H7 (cell line): ENCODE results near the gene FRAT1. TPM values are rescaled to one million over a fixed set of nuclear protein-coding genes. Genes with fewer than 3 reads are reported as not detected.
A peak's percentile ranks its signal among the peaks of the same experiment; 100 is the strongest.
"Not testable (repeated sequence)": the region's sequence is repeated elsewhere in the genome, so short reads cannot be mapped to it uniquely, and the experiment has no call there.

ENCODE experiments used
- DNase-seq: peaks from one replicate; pipeline ENCODE4 v3.0.0; 2012
- H3K27me3 ChIP-seq: 2 replicates; pipeline ENCODE4 v1.6.0; 2011; ENCODE audit warnings: mild to moderate bottlenecking, low read length; ENCODE audit not compliant: control insufficient read depth, insufficient read depth
- H3K36me3 ChIP-seq: replicated peaks from 2 replicates; pipeline ENCODE4 v1.5.1; 2011; ENCODE audit warnings: low read length; ENCODE audit not compliant: control insufficient read depth, insufficient read depth
- H3K4me3 ChIP-seq: 2 replicates; pipeline ENCODE4 v1.5.1; 2011; ENCODE audit warnings: low read depth, mild to moderate bottlenecking, control low read depth, low read length, moderate library complexity; ENCODE audit not compliant: insufficient read depth
- total RNA-seq: library from RNA; depleted of rRNA; stranded (reverse); fragments of >200 nt; shearing (Covaris generic); gene quantifications from 2 replicates; pipeline ENCODE4 v1.2.3, GENCODE V29; 2014; rRNA removed

Gene FRAT1
- total RNA-seq: 5.2 and 6.2 TPM in 2 replicates

DNA sequence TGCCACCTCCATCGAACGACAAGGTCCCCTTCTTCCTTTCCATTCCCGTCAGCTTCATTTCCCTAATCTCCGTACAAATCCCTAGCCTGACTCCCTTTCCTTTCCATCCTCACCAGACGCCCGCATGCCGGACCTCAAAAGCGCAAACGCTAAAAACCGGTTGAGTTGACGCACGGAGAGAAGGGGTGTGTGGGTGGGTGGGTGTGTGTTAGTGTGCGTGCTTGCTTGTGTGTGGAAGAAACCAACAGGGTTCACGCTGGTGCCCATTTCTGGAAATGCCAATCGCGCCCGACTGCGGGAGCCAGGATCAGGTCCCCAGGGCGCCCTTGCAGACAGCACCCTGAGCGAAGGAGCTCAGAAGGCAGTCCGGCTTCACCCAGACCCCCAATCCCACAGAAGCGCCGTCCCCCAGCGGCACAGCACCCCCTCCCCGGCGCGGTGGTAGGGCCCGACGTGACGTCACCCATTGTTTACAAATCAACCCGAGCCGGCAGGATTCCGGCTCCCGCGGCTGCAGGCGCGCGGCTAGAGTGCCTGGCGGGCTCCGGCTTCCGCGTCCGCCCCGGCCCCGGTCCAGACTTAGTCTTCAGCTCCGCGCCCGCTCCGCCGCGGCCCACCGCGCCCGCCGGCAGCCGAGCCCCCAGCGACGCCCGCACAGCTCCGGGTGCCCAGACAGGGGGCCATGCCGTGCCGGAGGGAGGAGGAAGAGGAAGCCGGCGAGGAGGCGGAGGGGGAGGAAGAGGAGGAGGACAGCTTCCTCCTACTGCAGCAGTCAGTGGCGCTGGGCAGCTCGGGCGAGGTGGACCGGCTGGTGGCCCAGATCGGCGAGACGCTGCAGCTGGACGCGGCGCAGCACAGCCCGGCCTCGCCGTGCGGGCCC, at the start of gene FRAT1:
TSS of gene FRAT1 (plus strand) at position 500 of the 880 bp plus-strand sequence. CDS start at position 683, 183 bp downstream.
- Histone ChIP-seq H3K36me3 (no peaks in the 10 kb centered on the region), H3K27me3 (peaks cover 19% of the 10 kb centered on the region), H3K4me3 (peak within 1 kb of the TSS; percentile 73)
- DNase-seq: peak; percentile 93

DNA sequence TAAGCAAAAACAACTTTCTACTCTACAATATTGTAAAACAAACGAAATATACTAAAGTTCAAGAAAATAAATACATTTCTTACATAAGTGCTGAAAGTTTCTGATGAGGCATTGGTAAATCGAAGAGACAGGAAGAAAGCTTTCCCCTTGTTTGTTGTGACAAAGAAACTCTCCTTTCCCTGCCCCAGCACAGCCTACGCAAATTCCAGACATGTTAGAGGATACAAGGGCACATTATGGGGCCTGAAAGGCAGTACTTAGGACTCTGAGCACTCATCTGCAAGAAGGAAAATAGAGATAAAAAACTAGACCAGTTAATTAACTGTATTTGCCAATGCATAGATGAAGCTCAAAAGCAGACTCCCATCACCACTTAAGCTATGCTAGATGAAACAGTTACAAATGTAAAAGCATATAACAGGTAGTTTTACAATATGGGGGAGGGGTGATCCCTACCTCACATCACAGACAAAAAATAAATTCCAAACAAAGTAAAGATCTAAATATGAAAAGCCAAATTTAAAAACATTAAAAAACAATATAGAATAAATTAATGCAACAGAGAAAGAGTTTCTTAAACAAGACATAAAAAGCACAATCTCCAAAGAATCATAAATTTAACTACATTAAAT, 48.4 kb upstream of the FRAT1 start:
- no peaks in the 10 kb centered on the region for H3K27me3 ChIP-seq
- H3K36me3 ChIP-seq: no peaks in the 10 kb centered on the region; the same call in 1 of the 2 replicates
- no peak for DNase-seq
- H3K4me3 ChIP-seq: no peak overlapping the region

DNA sequence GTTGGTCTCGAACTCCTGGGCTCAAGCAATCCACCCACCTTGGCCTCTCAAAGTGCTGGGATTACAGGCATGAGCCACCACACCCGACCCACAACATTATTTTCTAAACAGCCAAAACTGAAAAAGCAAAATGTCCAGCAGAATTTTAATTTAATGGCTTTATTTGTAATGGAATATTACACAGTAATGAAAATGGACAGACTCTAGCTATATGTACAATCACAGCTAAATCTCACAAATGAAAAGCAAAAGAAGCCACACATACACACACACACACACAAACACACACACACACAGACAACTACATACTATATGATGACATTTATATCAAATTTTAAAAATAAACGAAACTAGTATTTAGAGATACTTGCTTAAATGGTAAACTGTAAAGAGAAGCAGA, 45.4 kb upstream of the FRAT1 start:
- no peaks in the 10 kb centered on the region for H3K36me3 ChIP-seq
- DNase-seq: no peak
- H3K27me3 ChIP-seq: no peaks in the 10 kb centered on the region
- H3K4me3 ChIP-seq: no peak overlapping the region

GRCh38 chr10:97274828-97275227, 44.2 kb upstream of the FRAT1 start:
- H3K4me3 ChIP-seq: no peak overlapping the region
- no peaks in the 10 kb centered on the region for H3K27me3 ChIP-seq
- DNase-seq: no peak
- H3K36me3 ChIP-seq: no peaks in the 10 kb centered on the region

DNA sequence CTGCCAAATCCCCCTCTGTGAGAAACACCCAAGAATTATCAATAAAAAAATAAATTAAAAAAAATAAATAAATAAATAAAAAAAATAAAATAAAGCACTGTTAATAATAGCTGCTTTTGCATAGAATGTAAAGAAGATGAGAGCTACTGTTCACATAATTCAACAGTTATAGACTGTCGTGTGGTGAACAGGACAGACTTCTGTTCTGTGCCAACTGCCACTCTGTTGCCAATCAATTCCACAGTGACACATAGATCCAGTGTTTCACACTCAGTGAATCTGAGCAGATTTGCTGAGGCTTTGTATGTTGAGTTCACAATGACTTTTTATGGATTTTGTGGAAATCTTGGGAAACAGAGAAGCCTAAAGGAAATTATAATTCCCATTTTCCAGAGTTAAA, 41.5 kb upstream of the FRAT1 start:
- H3K27me3 ChIP-seq: no peaks in the 10 kb centered on the region
- no peak overlapping the region for H3K4me3 ChIP-seq
- DNase-seq: no peak
- H3K36me3 ChIP-seq: no peaks in the 10 kb centered on the region

GRCh38 chr10:97278491-97278989, 40.5 kb upstream of the FRAT1 start:
- H3K27me3 ChIP-seq: no peaks in the 10 kb centered on the region
- no peak overlapping the region for H3K4me3 ChIP-seq
- DNase-seq: peak; percentile 48
- no peaks in the 10 kb centered on the region for H3K36me3 ChIP-seq

DNA sequence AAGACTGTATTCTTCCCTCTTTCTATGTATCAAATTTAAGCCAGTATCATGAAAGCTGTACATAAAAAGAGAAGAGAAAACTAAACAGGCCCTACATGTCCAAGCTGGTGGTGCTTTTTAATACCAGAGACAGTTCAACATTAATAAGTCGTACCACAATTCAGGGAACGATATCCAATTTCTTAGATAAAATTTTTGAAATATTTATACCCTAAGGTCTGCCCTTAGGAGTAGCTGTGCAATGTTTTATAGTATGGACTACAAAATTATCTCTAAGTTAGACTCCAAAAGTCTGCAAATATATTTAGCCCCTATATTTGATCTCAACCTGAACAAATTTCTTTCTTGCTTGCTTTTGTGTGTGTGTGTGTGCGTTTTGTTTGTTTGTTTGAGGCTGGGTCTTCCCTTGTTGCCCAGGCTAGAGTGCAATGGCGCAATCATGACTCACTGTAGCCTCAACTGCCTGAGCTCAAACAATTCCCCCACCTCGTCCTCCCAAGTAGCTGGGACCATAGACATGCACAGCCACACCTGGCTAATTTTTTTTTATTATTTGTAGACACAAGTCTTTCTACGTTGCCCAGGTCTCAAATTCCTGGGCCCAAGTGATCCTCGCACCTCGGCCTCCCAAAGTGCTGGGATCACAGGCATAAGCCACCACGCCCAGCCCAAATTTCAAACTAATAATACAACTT, 39.8 kb upstream of the FRAT1 start:
- DNase-seq: no peak
- no peaks in the 10 kb centered on the region for H3K27me3 ChIP-seq
- no peaks in the 10 kb centered on the region for H3K36me3 ChIP-seq
- no peak overlapping the region for H3K4me3 ChIP-seq

DNA sequence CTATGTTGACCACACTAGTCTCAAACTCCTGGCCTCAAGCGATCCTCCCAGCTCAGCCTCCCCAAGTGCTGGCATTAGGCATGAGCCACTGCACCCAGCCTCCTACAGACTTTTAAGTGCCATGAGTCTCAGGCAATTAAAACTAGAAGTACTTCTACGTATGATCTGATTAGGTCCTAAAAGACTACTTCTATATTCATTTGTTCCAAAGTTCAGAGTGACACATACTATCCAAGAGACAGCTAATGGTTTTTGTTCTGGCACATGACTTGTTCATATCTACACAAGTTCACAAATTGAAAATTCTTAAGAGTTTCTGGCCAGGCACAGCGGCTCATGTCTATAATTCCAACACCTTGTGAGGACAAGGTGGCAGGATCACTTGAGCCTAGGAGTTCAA, 38.3 kb upstream of the FRAT1 start:
- no peak overlapping the region for H3K4me3 ChIP-seq
- no peaks in the 10 kb centered on the region for H3K36me3 ChIP-seq
- no peak for DNase-seq
- no peaks in the 10 kb centered on the region for H3K27me3 ChIP-seq

GRCh38 chr10:97290076-97290475, 29.0 kb upstream of the FRAT1 start:
- not testable (repeated sequence) for H3K4me3 ChIP-seq, H3K27me3 ChIP-seq, H3K36me3 ChIP-seq, DNase-seq

DNA sequence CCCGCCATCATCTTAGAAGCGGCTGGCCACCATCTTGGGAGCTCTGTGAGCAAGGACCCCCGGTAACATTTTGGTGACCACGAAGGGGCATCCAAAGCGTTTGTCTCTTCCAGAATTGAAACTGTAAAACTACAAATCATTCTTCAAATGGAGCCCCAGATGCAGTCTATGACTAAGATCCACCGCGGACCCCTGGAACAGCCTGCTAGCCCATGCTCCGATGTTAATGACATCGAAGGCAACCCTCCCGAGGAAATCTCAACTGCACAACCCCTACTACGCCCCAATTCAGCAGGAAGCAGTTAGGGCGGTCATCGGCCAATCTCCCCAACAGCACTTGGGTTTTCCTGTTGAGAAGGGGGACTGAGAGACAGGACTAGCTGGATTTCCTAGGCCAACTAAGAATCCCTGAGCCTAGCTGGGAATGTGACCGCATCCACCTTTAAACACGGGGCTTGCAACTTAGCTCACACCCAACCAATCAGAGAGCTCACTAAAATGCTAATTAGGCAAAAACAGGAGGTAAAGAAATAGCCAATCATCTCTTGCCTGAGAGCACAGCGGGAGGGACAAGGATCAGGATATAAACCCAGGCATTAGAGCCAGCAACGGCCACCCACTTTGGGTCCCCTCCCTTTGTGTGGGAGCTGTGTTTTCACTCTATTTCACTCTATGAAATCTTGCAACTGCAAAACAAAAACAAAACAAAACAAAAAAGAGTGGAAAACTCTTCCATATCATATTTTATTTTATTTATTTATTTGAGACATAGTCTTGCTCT, 28.3 kb upstream of the FRAT1 start:
- not testable (repeated sequence) for DNase-seq, H3K27me3 ChIP-seq, H3K4me3 ChIP-seq, H3K36me3 ChIP-seq

GRCh38 chr10:97291357-97292096, 27.5 kb upstream of the FRAT1 start:
- H3K4me3 ChIP-seq: peak overlapping the region; percentile 87

DNA sequence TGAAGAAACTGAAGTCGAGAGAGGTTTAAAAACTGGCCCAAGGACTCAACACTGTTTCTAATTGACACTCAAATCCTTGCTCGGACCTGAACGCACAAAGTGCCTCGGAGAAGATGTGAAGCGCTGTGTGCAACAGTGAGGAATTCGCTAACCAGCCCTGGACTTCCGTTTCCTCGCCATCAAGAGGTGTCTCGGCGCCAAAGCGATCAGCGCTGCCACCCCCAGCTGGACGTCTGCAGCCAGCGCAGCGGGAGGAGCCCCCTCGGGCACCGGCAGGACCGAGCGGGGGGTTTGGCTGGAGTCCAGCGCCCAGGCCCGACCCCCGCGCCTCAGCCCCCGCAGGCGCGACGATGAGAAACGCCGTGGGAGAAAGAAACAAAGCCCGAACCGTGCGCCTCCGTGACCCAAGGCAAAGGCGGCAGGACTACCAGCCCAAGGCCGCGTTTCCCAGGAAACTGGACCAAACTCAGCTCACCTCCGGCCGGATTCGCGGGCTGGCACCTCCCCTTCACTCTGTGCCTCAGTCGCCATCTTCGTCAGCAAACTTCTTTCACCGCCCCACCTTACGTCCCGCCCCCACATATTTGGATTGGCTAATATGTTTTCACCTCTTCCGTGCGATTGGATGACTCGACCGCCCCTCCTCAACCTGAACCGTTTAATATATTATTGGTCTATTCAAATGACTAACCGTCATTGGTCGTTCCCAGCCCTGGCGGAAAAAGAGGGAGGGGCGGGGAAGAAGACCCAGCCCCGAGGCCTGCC, 26.8 kb upstream of the FRAT1 start, which contains the start of gene ARHGAP19:
TSS of gene ARHGAP19 (minus strand) at position 541 of the 765 bp plus-strand sequence. CDS start at position 531, 10 bp downstream.
- no peaks in the 10 kb centered on the region for H3K27me3 ChIP-seq

More at GRCh38 chr10:97291357-97292096, 27.5 kb upstream of the FRAT1 start:
- H3K27me3 ChIP-seq: no peaks in the 10 kb centered on the region
- no peaks in the 10 kb centered on the region; the same call in 1 of the 2 replicates for H3K36me3 ChIP-seq
- DNase-seq: peak; percentile 16

DNA sequence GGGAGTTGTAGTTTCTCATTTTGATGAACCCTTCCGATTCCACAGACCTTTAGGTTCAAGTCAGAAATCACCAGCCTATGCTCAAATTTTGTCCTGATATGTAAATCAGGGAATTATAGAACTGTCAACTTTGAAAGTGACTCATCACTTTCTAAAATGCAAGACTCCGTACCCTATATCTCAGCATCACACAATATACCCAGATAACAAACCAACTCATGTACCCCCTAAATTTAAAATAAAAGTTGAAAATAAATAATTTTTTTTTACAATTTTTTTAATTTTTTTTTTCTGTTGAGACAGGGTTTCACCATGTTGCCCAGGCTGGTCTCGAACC, 26.2 kb upstream of the FRAT1 start:
- Histone ChIP-seq H3K36me3 (no peaks in the 10 kb centered on the region), H3K4me3 (no peak overlapping the region), H3K27me3 (no peaks in the 10 kb centered on the region)
- no peak for DNase-seq

More for the DNA sequence above, 26.8 kb upstream of the FRAT1 start, which contains the start of gene ARHGAP19:
- Histone ChIP-seq H3K36me3 (no peaks in the 10 kb centered on the region), H3K4me3 (peak within 1 kb of the TSS; percentile 87)
- DNase-seq: peak; percentile 93
